Mesendoderm (in vitro differentiated cells): Measurements from ENCODE around the gene SCUBE1.

Experiments
- DNase-seq: peaks from one replicate; pipeline ENCODE4 v3.0.0; 2013
- H2AK5ac ChIP-seq: 2 replicates; pipeline ENCODE4 v1.6.1; 2013; ENCODE audit warnings: low read length, inconsistent platforms
- H2BK120ac ChIP-seq: 2 replicates; pipeline ENCODE4 v1.6.1; 2013; ENCODE audit warnings: low read depth, mild to moderate bottlenecking, low read length, moderate library complexity, mixed read lengths
- H2BK15ac ChIP-seq: replicated peaks from 2 replicates; pipeline ENCODE4 v1.6.1; 2013; ENCODE audit warnings: low read depth, mild to moderate bottlenecking, moderate library complexity
- H2BK5ac ChIP-seq: 2 replicates; pipeline ENCODE4 v1.6.1; 2013; ENCODE audit warnings: low read length, inconsistent platforms
- H3K18ac ChIP-seq: 2 replicates; pipeline ENCODE4 v1.6.1; 2013; ENCODE audit warnings: mild to moderate bottlenecking, low read length, mixed read lengths
- H3K23ac ChIP-seq: one replicate; pipeline ENCODE4 v1.6.1; 2013; ENCODE audit warnings: low read length
- H3K27ac ChIP-seq: 2 replicates; pipeline ENCODE4 v1.5.1; 2013; ENCODE audit warnings: low read depth, mild to moderate bottlenecking, inconsistent platforms, low read length, moderate library complexity
- H3K27me3 ChIP-seq: 2 replicates; pipeline ENCODE4 v1.6.1; 2013; ENCODE audit warnings: low read length, control low read depth, mild to moderate bottlenecking, inconsistent platforms; ENCODE audit not compliant: insufficient read depth, poor library complexity
- H3K36me3 ChIP-seq: 2 replicates; pipeline ENCODE4 v1.6.1; 2013; ENCODE audit warnings: low read length, inconsistent platforms; ENCODE audit not compliant: control insufficient read depth, insufficient read depth
- H3K4ac ChIP-seq: one replicate; pipeline ENCODE4 v1.6.1; 2013; ENCODE audit warnings: low read depth, mild to moderate bottlenecking, low read length, moderate library complexity
- H3K4me1 ChIP-seq: 2 replicates; pipeline ENCODE4 v1.6.1; 2013; ENCODE audit warnings: low read depth, low read length, inconsistent platforms; ENCODE audit not compliant: control insufficient read depth
- H3K4me2 ChIP-seq: 2 replicates; pipeline ENCODE4 v1.6.1; 2013; ENCODE audit warnings: low read length
- H3K4me3 ChIP-seq: 2 replicates; pipeline ENCODE4 v1.5.1; 2013; ENCODE audit warnings: mild to moderate bottlenecking, low read length
- H3K56ac ChIP-seq: one replicate; pipeline ENCODE4 v1.6.1; 2013; ENCODE audit warnings: low read length
- H3K79me1 ChIP-seq: 2 replicates; pipeline ENCODE4 v1.6.1; 2013; ENCODE audit warnings: low read length, inconsistent platforms
- H3K79me2 ChIP-seq: 2 replicates; pipeline ENCODE4 v1.6.1; 2013; ENCODE audit warnings: mild to moderate bottlenecking, low read length; ENCODE audit not compliant: control insufficient read depth, insufficient read depth
- H3K9ac ChIP-seq: 2 replicates; pipeline ENCODE4 v1.6.1; 2013; ENCODE audit warnings: low read length, inconsistent platforms
- H4K5ac ChIP-seq: one replicate; pipeline ENCODE4 v1.6.1; 2013; ENCODE audit warnings: low read length
- H4K8ac ChIP-seq: one replicate; pipeline ENCODE4 v1.6.1; 2013; ENCODE audit warnings: low read depth, mild to moderate bottlenecking, control low read depth, low read length, moderate library complexity
- WGBS: extraction: QIAGEN DNeasy Blood & Tissue Kit; methylation state at CpG from one replicate; pipeline ENCODE4 v1.1.7; 2013; ENCODE audit warnings: low lambda C conversion rate, missing lambda C conversion rate; ENCODE audit not compliant: insufficient coverage; ENCODE audit errors: extremely low coverage; 5-methylcytosine and 5-hydroxymethylcytosine counted together

The SCUBE1 gene

DNA sequence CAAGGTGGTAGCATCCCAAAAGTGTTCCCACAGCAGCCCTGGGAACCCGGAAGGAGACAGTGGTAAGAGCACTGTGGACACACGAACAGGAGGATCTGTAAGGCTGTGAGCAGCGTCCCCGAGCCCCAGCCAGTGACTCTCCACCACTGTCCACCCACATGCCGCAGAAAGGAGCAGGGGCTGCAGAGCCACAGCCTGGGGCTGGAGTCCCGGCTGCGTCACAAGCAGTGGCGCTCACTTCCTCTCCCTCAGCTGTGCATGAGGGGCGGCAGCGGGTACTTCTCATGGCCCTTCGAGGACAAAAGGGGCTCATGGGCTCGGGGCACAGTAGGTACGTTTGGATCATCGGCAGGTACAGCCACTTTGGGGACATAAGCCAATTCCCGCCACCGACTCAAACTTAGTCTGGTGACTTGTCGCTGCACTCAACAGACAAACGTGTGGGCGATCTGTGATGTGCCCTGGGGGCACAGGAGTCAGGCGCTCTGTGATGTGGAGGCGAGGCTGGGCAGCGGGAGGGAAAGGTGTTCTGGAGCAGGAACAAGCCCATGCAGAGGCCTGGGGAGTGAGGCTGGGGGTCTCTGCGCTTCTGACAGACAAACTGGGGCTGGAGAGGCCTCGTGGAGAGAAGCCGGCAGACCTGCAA, 68.5 kb downstream of the SCUBE1 start:
- no CpG with 5 or more reads among the region's 25 CpGs for WGBS

DNA sequence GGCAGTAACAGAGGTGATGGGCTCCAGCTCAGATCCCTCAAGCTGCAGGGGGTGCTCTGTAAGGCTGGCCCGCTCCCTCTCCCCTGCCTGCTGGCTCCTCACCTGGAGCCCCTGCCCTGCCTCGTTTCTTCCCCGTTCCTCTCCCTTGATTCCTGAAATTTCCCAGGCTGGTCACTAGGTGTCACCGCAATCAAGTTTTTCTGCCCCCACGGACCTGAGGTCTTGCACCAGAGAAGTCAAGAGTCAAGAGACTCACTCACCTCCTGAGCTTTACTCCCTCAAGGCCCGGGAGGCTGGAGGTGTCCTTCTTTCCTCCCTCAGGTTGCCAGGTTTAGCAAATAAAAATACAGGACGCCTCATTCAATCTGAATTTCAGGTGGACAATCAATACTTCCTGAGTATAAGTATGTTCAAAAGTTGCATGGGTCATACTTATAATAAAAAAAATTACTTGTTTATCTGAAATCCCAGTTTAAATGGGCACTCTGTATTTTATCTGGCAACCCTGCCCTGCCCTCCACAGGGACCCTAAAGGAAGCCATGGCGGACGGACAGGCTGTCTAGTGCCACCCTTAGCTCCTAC, 69.2 kb downstream of the SCUBE1 start:
- DNase-seq = peak; percentile 88
- no peak overlapping the region for H3K23ac ChIP-seq
- no peak overlapping the region for H4K5ac ChIP-seq
- H3K18ac ChIP-seq = no peak overlapping the region
- H3K79me1 ChIP-seq = no peaks in the 10 kb centered on the region
- H2AK5ac ChIP-seq = no peak overlapping the region
- no peak overlapping the region for H2BK120ac ChIP-seq
- H3K4ac ChIP-seq = no peak overlapping the region
- WGBS = no CpG with 5 or more reads among the region's 9 CpGs
- no peak overlapping the region for H2BK15ac ChIP-seq
- H3K27ac ChIP-seq = no peak overlapping the region
- no peak overlapping the region for H3K9ac ChIP-seq
- H3K27me3 ChIP-seq = no peaks in the 10 kb centered on the region
- H3K4me3 ChIP-seq = no peak overlapping the region
- no peak overlapping the region for H2BK5ac ChIP-seq
- no peaks in the 10 kb centered on the region for H3K36me3 ChIP-seq
- no peak overlapping the region for H3K4me2 ChIP-seq
- no peaks in the 10 kb centered on the region for H3K79me2 ChIP-seq
- H4K8ac ChIP-seq = no peak overlapping the region
- H3K56ac ChIP-seq = no peak overlapping the region
- peaks cover 11% of the 10 kb centered on the region for H3K4me1 ChIP-seq

More for the DNA sequence above, 68.5 kb downstream of the SCUBE1 start:
- Histone ChIP-seq H3K4me2 (no peak overlapping the region), H3K4me1 (peaks cover 11% of the 10 kb centered on the region), H3K4me3 (no peak overlapping the region), H2BK15ac (no peak overlapping the region), H3K18ac (no peak overlapping the region), H3K79me1 (no peaks in the 10 kb centered on the region), H3K9ac (no peak overlapping the region), H2BK120ac (no peak overlapping the region), H4K5ac (no peak overlapping the region), H3K27me3 (no peaks in the 10 kb centered on the region), H3K56ac (peak overlapping the region; percentile 50), H3K4ac (no peak overlapping the region), H2BK5ac (no peak overlapping the region), H3K27ac (no peak overlapping the region), H3K79me2 (no peaks in the 10 kb centered on the region), H3K23ac (no peak overlapping the region), H3K36me3 (no peaks in the 10 kb centered on the region), H4K8ac (no peak overlapping the region), H2AK5ac (no peak overlapping the region)
- no peak for DNase-seq

DNA sequence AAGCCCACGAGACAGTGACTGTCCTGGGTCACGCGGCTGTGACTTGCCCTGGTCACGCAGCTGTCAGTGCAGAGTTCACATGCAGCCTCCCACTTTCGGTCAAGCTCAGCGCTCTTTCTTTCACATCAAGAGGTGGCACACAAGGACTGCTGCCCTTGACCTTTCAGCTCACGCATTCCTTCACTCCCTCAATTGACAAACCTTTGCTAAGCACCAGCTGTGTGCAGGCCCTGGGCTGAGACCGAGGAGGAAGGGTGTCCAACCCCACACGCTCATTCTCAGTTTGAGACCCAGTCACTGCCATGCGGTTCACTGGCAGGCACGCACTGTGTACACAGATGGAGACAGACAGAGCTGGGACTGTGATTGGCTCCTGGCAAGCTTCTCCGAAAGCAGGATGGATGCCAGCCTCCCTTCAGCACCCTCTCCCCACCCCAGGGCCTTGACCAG, 70.3 kb downstream of the SCUBE1 start:
- no peak overlapping the region for H3K4me2 ChIP-seq
- H4K8ac ChIP-seq = no peak overlapping the region
- H3K4ac ChIP-seq = no peak overlapping the region
- DNase-seq = peak; percentile 57
- no peak overlapping the region for H2AK5ac ChIP-seq
- H3K79me1 ChIP-seq = no peaks in the 10 kb centered on the region
- no peak overlapping the region for H3K18ac ChIP-seq
- H2BK120ac ChIP-seq = no peak overlapping the region
- no peak overlapping the region for H3K23ac ChIP-seq
- H3K27me3 ChIP-seq = no peaks in the 10 kb centered on the region
- no CpG with 5 or more reads among the region's 12 CpGs for WGBS
- no peak overlapping the region for H2BK5ac ChIP-seq
- no peak overlapping the region for H3K9ac ChIP-seq
- no peaks in the 10 kb centered on the region for H3K79me2 ChIP-seq
- H2BK15ac ChIP-seq = no peak overlapping the region
- H3K36me3 ChIP-seq = no peaks in the 10 kb centered on the region
- no peak overlapping the region for H3K4me3 ChIP-seq
- peaks cover 9% of the 10 kb centered on the region for H3K4me1 ChIP-seq
- no peak overlapping the region for H3K56ac ChIP-seq
- H4K5ac ChIP-seq = no peak overlapping the region
- H3K27ac ChIP-seq = no peak overlapping the region

DNA sequence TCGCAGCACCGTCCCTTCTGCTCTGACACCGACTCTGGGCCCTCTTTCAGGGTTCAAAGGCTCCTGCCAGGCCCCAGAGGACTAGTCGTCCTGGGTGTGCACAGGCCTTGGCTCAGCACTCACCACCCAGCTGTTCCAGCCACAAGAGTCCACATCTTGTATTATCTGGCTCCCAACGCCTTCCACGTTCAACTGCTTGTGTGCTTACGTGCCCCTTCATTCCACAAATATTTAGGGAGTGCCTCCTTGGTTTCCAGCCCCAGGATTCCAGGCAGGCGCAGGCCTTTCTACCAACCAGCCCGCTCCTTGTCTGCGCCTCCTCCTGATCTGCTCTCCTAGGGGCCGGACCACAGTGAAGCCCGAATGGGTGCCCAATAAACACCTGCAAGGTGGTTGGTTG, 70.9 kb downstream of the SCUBE1 start:
- no peak overlapping the region for H3K56ac ChIP-seq
- peaks cover 9% of the 10 kb centered on the region for H3K4me1 ChIP-seq
- H3K79me2 ChIP-seq = no peaks in the 10 kb centered on the region
- no peak overlapping the region for H2BK120ac ChIP-seq
- H3K4ac ChIP-seq = no peak overlapping the region
- no peaks in the 10 kb centered on the region for H3K79me1 ChIP-seq
- DNase-seq = no peak
- no peak overlapping the region for H3K23ac ChIP-seq
- no peak overlapping the region for H3K4me2 ChIP-seq
- H4K5ac ChIP-seq = no peak overlapping the region
- no peaks in the 10 kb centered on the region for H3K27me3 ChIP-seq
- H3K9ac ChIP-seq = no peak overlapping the region
- no CpG with 5 or more reads among the region's 12 CpGs for WGBS
- no peak overlapping the region for H2BK15ac ChIP-seq
- H3K18ac ChIP-seq = no peak overlapping the region
- H2AK5ac ChIP-seq = no peak overlapping the region
- no peak overlapping the region for H3K27ac ChIP-seq
- H4K8ac ChIP-seq = no peak overlapping the region
- no peak overlapping the region for H3K4me3 ChIP-seq
- H3K36me3 ChIP-seq = no peaks in the 10 kb centered on the region
- H2BK5ac ChIP-seq = no peak overlapping the region

DNA sequence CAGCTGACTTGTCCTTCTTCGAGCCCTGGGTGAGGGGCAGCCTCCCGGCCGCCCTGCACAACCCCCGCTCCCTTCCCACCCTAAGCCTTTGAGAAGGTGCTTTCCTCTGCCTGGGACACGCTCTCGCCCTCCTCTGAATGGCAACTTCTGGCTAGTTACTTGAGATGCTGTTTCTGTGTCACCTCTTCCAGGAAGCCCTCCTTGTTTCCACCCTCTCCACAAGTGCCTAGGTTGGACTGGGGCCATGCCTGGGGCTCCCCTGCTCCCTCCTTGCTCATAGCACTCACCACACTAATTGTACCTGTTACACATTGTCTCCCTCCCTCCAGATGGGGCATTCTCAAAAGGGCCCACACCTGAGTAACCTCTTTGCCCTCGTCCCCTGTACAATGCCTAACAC, 72.2 kb downstream of the SCUBE1 start:
- Histone ChIP-seq H2AK5ac (no peak overlapping the region), H3K23ac (no peak overlapping the region), H3K27me3 (no peaks in the 10 kb centered on the region), H4K8ac (no peak overlapping the region), H3K18ac (no peak overlapping the region), H3K79me2 (no peaks in the 10 kb centered on the region), H2BK15ac (no peak overlapping the region), H3K56ac (no peak overlapping the region), H3K4me1 (peaks cover 5% of the 10 kb centered on the region), H3K4me3 (no peak overlapping the region), H3K4me2 (no peak overlapping the region), H2BK5ac (no peak overlapping the region), H3K36me3 (no peaks in the 10 kb centered on the region), H3K27ac (no peak overlapping the region), H3K79me1 (no peaks in the 10 kb centered on the region), H3K9ac (no peak overlapping the region), H4K5ac (no peak overlapping the region), H3K4ac (no peak overlapping the region), H2BK120ac (no peak overlapping the region)
- DNase-seq = no peak
- WGBS = no CpG with 5 or more reads among the region's 7 CpGs
